ENCODE results near the gene EIF4B. TPM values are rescaled to one million over a fixed set of nuclear protein-coding genes. Genes with fewer than 3 reads are reported as not detected.

The EIF4B gene
- total RNA-seq, 1 experiment from 2014 or later = 809 TPM

DNA sequence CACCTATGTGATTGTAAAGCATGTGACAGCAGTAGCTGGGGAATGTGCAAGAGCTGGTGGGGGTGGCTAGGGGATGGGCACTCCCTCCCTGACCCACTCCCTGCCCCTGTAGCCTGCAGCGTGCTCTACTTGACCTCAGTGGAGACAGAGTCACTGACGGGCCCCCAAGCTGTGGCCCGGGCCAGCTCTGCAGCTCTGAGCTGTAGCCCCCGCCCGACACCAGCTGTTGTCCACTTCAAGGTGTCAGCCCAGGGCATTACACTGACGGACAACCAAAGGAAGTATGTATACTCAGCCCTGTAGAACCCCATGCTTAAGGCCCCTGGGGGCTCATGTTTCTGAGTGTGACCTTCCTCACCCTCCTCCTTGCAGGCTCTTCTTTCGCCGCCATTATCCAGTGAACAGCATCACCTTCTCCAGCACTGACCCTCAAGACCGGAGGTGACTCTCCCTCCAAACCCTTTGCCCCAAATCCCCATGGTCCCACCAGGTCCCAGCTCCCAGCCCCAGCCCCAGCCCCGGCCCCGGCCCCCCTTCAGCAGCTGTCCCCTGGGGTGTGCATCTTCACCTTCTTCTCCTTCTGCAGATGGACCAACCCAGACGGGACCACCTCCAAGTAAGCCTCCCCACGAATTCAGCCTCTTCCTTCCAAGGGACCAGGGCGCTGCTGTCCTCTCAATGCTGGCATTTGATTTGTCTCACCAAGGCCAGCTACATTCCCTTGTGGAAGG, 56.9 kb downstream of the EIF4B start:
- ChIA-PET CTCF (interaction anchor here (0.8 to 1.4 kb wide), 4 partner anchors 16 to 135 kb away, joined by 3 to 4 read pairs (median 3); partner anchors contain the start of gene SPRYD3), POLR2A (interaction anchor here (0.6 to 1.9 kb wide), 2 partner anchors 9 to 181 kb away, joined by 3 to 5 read pairs; no protein-coding TSS in a partner anchor)

More for the DNA sequence above, 56.9 kb downstream of the EIF4B start:
- intact Hi-C loops (cut with micrococcal nuclease) = loop anchor here (10.0 kb wide), 1 partner anchor 222 kb away; no protein-coding TSS in a partner anchor
- TF ChIP-seq POLR2AphosphoS5 (IDR thresholded peaks at IDR 0.05; ENCODE audit: low read depth, low read length) = no peak
- TF ChIP-seq REST (IDR thresholded peaks at IDR 0.05; ENCODE audit: low read depth) = no peak
- TF ChIP-seq RAD21 (IDR thresholded peaks at IDR 0.05; ENCODE audit: low read depth) = no peak
- TF ChIP-seq ZFX (IDR thresholded peaks at IDR 0.05) = no peak
- H3K27ac ChIP-seq (ENCODE audit: low read depth, low read length) = no peak overlapping the region
- no peaks in the 10 kb centered on the region for H3K9me2 ChIP-seq (ENCODE audit: insufficient read depth)
- H3K4me3 ChIP-seq (replicated peaks in 1 of 2; ENCODE audit: low read depth in 1 of 2, low read length in 2 of 2) = no peak overlapping the region
- no peak overlapping the region for H3K9ac ChIP-seq (ENCODE audit: low read length)
- DNase-seq (ENCODE audit: low read depth, low spot score) = no peak
- RAD21 ChIA-PET (ENCODE audit: low non-redundant PET in 1 of 2, low total read pairs in 2 of 2, uncharacterized antibody in 2 of 2, unreplicated experiment in 2 of 2) = no interaction called here
- H2AFZ ChIP-seq (ENCODE audit: low read depth, low read length, poor library complexity, severe bottlenecking) = no peak overlapping the region
- BruUV-seq (replicated peaks) = no TSS peak
- no peaks in the 10 kb centered on the region for H3K27me3 ChIP-seq (ENCODE audit: insufficient read depth, low read length)
- H3K4me1 ChIP-seq (ENCODE audit: control insufficient read depth in 1 of 2, insufficient read depth in 2 of 2, low read length in 2 of 2) = peaks cover 25 to 52% of the 10 kb centered on the region in 2 experiments
- no peak for ATAC-seq
- peaks cover 3% of the 10 kb centered on the region; the same call in 1 of the 2 replicates for H4K20me1 ChIP-seq (ENCODE audit: insufficient read depth)
- H3K79me2 ChIP-seq (ENCODE audit: insufficient read depth, low read length) = no peaks in the 10 kb centered on the region
- H3K4me2 ChIP-seq (ENCODE audit: low read length) = no peak overlapping the region
- no peaks in the 10 kb centered on the region for H3K9me3 ChIP-seq (ENCODE audit: control insufficient read depth in 1 of 2, insufficient read depth in 1 of 2, low read depth in 1 of 2, low read length in 2 of 2)
- peaks cover 3 to 29% of the 10 kb centered on the region in 2 experiments; a peak in 3 of 4 replicates for H3K36me3 ChIP-seq (ENCODE audit: control insufficient read depth in 1 of 2, insufficient read depth in 2 of 2, low read length in 2 of 2)

Measured in HCT116 (cell line).